HG03520 (cell line): ENCODE data around the gene KLC3.
"Not testable (repeated sequence)": the region's sequence is repeated elsewhere in the genome, so short reads cannot be mapped to it uniquely, and the experiment has no call there.

ENCODE experiments used
- ATAC-seq: cut with Tn5 transposase; IDR thresholded peaks from one replicate; pipeline ENCODE4 v1.9.1; 2021; ENCODE audit warnings: mild to moderate bottlenecking, moderate library complexity; ENCODE audit not compliant: unreplicated experiment

KLC3 gene

GRCh38 chr19:45314708-45315245 is 25.8 kb upstream of the KLC3 start:
- no peak for ATAC-seq

DNA sequence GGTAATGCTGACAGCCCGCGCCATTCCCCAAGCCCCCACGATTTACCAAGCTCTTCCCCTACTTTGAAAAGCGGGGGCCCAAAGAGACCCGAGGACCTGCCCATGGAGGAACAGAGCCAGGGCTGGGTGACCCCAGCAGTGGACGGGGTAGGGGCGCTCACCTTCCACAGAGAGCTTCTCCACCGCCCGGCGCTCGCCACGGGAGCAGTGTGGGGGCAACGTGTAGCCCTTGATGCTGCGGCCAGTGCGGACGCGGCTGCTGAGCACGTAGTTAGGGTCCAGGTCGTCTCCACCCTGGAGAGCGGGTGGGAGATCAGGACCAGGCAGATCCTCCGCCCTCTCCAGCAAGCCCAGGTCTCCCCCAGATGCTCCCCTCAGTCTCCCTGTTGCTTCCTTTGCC is 25.2 kb upstream of the KLC3 start:
- ATAC-seq: no peak

DNA sequence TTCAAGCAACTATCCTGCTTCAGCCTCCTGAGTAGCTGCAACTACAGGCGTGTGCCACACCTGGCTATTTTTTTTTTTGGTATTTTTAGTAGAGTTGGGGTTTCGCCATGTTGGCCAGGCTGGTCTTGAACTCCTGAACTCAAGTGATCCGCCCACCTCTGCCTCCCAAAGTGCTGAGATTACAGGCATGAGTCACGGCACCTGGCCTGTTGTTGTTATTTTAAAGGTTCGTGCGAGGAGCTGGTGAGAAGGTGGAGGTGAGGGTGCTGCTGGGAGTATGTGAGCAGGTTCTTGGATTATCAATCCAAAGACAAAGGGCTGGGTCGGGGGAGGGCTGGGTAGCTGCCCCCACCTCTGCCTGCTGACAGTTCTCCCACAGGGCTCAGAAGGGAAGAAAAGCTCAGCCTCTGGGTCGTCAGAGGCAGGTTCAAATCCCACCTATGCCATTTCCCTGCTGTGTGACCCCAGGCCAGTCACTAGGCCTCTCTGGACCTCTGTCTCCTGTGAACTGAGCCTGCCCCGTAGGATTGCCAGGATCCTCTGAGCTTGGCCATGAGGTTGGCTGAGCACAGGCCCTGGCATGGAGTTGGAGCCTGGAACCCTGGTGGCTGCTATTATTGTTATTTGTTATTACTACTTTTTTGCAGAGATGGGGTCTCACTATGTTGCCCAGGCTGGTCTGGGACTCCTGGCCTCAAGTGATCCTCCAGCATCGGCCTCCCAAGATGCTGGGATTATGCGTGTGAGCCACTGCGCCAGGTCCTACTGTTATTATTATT is 19.4 kb upstream of the KLC3 start:
- ATAC-seq: no peak

DNA sequence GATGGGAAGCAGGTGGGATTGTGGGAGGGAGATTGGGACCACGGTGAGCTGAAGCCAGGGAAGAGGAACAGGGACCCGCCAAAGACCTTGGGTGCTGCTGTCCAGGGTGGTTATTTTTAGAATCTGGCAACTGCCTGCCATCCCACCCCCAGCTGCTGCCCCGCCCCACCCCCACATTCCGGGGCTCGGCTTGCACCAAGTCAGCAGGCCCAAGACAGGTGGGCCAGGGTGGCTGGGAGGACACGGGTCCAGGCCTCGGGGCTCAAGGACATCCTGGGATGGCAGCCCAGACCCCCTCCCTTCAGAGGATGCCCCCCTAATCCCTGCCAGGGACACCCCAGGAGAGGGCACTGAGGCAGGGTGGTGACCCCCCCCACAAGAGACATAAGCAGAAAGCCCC is 18.7 kb upstream of the KLC3 start:
- no peak for ATAC-seq

DNA sequence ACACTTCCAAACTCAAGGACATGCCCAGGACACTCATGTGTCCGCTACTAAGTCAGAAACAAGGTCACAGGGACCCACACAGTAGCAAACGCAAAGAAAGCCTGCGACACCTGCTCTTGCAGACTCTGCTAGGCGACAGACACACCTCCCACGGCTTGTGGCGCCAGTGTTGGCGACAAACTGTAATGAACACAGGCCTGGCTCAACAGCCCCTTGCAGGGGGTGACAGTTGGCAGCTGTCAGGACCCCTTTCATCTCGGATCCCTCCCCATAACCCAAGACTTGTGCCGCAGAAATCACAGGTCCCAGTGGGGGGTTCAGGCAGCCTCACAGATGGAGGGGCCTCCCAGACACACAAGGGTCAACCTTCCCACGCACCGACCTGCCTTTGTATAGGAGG is 18.2 kb upstream of the KLC3 start:
- ATAC-seq: no peak

GRCh38 chr19:45322744-45323281 is 17.7 kb upstream of the KLC3 start, which contains the start of gene CKM:
TSS of gene CKM (minus strand) at chr19:45322875. CDS start at chr19:45319713, 3,162 bp downstream.
- ATAC-seq: no peak

DNA sequence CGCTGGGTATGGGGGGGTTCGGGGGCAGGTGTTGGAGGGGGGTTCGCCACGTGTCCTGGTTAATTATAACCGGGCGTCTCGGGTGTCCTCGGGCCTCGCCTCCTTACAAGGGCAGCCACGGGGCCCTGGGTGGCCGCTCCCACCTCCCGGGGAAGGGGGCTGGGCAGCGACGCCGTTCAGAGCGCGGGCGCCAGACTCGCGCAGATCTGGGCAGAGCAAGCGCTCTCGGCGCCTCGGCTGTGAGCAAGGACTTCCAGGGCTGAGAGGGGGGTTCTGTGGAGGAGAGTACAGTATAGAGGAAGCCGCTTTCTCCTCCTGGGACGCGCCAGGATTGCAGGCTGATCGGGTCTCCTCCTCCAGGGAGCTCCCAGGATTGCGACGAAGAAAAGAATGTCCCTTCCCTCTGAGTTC is 16.9 kb upstream of the KLC3 start:
- ATAC-seq: no peak

DNA sequence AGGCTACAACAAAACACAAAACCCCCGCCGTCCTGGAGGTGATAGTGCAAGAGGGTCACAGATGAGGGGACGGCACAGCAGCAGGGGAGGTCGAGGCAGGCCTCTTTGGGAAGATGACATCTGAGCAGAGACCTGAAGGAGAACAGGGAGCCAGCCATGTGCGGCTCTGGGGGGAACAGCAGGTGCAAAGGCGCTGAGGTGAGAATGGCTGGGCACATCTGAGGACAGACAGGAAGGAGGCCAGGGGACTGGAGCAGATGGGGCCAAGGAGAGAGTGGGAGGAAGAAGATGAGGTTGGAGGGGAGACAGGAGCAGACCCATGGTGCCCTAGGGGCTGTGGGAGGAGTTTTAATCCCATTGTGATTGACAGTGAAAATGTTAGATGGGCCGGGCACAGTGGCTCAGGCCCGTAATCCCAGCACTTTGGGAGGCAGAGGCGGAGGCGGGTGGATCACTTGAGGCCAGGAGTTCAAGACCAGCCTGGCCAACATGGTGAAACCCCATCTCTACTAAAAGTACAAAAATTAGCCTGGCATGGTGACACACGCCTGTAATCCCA is 16.1 kb upstream of the KLC3 start:
- ATAC-seq: no peak

GRCh38 chr19:45327404-45328143 is 13.0 kb upstream of the KLC3 start:
- no peak for ATAC-seq

DNA sequence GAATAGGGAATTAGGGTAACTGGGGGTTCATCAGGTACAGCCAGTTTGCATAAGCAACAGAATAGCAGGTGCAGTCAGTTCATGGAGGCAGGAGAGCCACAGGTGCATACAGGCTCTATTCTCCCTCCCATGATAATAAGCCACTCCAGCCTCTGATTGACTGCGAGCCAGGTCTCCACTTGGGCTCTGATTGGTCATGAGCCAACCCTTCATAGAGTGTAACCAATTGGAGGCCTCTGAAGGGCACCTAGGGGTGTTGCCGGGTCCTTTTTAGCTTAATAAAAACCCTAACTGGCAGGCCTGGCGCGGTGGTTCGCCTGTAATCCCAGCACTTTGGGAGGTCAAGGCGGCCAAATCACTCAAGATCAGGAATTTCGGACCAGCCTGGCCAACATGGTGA is 9.1 kb upstream of the KLC3 start:
- no peak for ATAC-seq

GRCh38 chr19:45333609-45334303 is 6.8 kb upstream of the KLC3 start:
- ATAC-seq: no peak

DNA sequence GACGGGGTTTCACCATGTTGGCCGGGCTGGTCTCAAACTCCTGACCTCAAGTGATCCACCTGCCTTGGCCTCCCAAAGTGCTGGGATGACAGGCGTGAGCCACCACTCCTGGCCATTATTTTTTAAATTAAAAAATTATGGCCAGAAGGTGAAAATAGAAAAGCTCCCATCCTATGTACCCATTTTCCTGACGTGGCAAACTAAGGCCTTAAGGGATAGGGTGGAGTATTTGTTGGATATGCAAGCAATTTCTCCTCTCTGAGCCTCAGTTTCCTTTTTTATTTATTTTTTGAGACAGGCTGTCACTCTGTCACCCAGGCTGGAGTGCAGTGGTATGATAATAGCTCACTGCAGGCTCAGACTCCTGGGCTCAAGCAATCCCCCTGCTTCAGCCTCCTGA is 5.7 kb upstream of the KLC3 start:
- not testable (repeated sequence) for ATAC-seq

GRCh38 chr19:45336696-45337251 is 3.8 kb upstream of the KLC3 start:
- no peak for ATAC-seq

DNA sequence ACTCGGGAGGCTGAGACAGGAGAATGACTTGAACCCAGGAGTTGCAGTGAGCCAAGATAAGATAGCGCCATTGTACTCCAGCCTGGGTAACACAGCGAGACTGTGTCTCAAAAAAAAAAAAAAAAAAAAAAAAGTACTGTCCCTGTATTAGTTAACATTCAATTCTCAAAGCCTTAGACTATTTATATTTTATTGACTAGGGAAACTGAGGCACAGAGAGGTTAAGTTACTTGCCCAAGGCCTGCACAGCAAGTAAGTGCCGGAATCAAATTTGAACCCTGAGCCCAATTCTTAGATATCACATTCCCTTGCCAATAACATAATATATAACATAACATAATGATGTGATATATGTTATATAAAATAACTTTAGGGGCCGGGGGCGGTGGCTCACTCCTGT is 921 bp upstream of the KLC3 start:
- no peak for ATAC-seq

DNA sequence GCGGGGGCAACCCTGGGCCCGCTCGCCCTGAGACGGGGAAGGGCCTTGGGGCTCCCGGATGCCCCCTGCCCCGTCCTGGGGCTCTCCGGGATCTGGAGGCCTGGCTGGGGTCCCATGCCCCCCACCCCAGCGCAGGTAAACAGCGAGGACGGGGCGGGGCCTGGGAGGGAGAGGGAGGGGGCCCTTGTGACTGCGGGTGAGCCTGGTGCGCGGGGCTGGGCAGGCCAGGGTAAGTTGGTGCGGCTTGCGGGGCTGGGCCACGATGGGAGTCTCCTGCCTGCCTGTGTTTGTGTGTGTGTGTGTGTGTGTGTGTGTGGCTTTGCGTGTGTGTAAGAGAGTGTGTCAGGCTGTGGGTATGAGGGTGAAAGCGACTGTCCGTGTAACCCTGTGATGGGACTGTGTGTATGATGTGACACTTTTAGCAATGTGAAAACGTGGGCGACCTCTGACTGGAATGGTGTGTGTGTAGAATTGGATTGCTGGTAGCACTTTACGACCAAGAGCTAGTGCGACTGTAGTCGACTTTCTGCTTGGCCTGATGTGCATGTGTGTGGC is 426 bp downstream of the KLC3 start:
- no peak for ATAC-seq

- ATAC-seq: no peak
These were observed 2.4 kb downstream of the KLC3 start for GRCh38 chr19:45342911-45343310.

DNA sequence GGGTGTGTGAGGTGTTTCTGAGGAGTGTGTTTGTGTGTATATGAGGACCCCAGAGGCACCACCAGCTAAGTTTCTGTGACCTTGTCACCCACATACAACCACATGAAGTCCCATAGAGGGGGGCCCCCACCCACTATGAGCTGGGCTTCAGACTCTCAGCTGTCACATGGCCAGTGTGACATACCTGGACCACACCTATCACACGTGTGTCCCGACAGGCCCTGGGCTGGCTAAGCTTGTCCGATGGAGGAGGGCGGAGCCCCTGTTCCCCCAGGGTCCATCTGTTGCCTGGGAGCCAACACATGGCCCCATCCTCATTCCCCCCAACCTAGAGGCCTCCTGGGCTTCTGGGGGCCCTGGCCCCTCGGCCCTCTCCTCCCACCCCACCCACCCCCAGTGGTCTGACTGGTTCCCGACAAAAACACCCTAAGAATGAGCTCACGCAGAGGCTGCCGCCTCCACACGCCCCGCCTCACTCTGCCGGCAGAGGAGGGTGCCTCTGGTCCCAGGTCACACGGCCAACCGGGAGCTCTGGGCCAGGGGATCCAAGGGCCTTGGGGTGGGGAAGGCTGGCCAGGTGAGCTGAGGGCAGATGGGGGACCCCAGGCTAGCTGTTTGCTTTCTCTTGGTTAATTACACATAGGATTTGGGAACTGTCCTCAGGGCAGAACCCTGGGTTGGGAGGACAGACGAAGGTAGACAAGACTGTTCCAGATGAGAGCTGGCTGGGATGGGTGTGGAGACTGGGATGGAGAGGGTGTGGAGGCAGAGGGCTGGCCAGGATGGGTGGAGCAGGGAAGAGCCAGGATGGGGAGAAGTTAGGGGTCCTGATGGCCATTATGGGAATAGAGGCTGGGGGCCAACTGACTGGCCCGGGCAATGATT is 4.3 kb downstream of the KLC3 start:
- ATAC-seq: no peak

DNA sequence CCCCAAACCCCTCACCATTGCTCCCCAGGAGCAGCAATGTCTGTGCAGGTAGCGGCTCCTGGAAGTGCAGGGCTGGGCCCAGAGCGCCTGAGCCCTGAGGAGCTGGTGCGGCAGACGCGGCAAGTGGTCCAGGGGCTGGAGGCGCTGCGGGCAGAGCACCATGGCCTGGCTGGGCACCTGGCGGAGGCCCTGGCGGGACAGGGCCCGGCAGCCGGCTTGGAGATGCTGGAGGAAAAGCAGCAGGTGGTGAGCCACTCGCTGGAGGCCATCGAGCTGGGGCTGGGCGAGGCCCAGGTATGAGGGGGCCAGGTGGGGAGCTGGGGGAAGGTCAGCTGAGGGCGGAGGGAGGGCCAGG is 4.9 kb downstream of the KLC3 start:
- no peak for ATAC-seq

DNA sequence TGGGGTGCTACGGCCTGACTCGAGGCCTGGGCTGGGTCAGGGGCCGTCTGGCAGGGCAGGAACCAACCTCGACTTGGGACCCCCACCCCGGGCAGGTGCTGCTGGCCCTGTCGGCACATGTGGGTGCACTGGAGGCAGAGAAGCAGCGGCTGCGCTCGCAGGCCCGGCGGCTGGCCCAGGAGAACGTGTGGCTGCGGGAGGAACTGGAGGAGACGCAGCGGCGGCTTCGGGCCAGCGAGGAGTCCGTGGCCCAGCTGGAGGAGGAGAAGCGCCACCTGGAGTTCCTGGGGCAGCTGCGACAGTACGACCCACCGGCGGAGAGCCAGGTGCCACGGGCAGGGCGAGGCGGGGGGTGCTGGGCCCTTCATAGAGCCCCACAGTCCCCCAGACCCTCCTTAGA is 5.9 kb downstream of the KLC3 start:
- ATAC-seq: no peak
